ENCODE measurements around the gene FBXO36.

- no peak for TF ChIP-seq CTCF (IDR thresholded peaks at IDR 0.05)
- TF ChIP-seq POLR2A (IDR thresholded peaks at IDR 0.05): no peak
These were observed 13.2 kb upstream of the FBXO36 start for GRCh38 chr2:229909090-229909489.
